ENCODE measurements around the gene NKX6-1.

Gene NKX6-1

GRCh38 chr4:84498935-84499623 is at the start of gene NKX6-1:
NKX6-1 (minus strand) TSS chr4:84499292; CDS start chr4:84498228, 1,064 bp downstream.
- DNase-seq (ENCODE audit: low read depth, low spot score) = peak; percentile 80

DNA sequence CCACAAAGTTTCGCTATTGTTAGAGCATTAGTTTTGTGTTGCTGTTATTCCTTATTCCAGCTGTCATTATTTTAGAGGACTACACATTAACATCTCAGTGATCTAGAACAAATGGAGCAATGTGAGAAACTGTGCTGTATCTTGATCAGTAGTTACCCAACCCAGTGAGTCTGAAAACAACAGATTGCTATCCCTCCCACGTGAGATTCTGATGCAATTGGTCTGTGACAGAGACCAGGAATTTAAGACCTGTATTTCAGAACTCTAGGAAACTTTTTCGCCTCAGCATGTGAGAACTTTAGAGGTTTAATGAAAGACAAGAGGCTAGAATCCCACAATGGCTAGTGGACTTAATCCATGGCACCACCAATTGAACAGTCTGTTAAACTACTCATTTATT is 48.1 kb upstream of the NKX6-1 start:
- no peak for DNase-seq (ENCODE audit: low read depth, low spot score)

DNA sequence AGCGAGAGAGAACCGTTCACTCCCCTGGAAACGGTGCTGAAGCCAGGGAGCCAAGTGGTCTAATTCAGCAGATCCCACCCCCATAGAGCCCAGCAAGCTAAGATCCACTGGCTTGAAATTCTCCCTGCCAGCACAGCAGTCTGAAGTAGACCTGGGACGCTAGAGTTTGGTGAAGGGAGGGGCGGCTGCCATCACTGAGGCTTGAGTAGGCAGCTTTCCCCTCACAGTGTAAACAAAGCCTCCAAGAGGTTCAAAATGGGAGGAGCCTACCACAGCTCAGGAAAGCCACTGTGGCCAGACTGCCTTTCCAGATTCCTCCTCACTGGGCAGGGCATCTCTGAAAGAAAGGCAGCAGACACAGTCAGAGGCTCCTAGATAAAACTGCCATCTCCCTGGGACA is 46.0 kb upstream of the NKX6-1 start:
- no peak for DNase-seq (ENCODE audit: low read depth, low spot score)

GRCh38 chr4:84535901-84536300 is 36.8 kb upstream of the NKX6-1 start:
- DNase-seq (ENCODE audit: low read depth, low spot score) = no peak

- no peak for DNase-seq (ENCODE audit: low read depth, low spot score)
Measured at GRCh38 chr4:84531689-84532088, 32.6 kb upstream of the NKX6-1 start.

GRCh38 chr4:84530871-84531270 is 31.8 kb upstream of the NKX6-1 start:
- DNase-seq (ENCODE audit: low read depth, low spot score) = no peak

DNA sequence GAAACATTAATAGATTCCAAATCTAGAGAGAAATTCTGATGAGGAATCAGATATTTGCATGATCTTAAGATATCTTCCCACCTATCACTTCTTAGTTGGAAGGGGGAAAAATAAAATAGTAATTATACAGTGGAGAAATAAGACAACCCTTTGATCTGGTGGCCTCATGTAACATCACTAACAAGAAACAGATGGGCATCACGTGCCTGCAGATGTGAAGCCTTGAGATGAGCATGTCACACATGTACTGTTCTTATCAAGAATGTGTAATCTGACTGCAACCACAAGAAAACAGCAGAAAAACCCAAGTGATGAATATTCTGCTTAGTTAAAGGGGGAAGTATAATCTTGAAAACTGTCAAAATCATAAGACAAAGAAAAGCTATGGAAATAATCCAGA is 31.4 kb upstream of the NKX6-1 start:
- no peak for DNase-seq (ENCODE audit: low read depth, low spot score)

GRCh38 chr4:84529169-84529751 is 30.2 kb upstream of the NKX6-1 start:
- no peak for DNase-seq (ENCODE audit: low read depth, low spot score)

DNA sequence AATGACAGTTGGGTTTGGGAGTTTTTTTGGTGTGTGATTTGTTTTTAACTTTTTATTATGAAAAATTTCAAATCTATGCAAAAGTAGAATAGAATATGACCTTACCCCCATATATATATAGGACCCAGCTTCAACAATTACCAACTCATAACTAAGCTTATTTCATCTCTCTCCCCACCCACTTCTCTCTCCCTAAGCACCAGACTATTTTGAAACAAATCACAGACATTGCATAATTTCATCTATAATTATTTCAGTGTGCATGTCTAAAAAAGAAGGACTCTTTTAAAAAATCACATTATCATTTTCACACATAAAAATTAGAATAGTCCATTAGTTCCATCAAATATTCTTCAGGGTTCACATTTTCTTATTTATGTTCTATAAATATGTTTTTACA is 28.3 kb upstream of the NKX6-1 start:
- no peak for DNase-seq (ENCODE audit: low read depth, low spot score)

DNA sequence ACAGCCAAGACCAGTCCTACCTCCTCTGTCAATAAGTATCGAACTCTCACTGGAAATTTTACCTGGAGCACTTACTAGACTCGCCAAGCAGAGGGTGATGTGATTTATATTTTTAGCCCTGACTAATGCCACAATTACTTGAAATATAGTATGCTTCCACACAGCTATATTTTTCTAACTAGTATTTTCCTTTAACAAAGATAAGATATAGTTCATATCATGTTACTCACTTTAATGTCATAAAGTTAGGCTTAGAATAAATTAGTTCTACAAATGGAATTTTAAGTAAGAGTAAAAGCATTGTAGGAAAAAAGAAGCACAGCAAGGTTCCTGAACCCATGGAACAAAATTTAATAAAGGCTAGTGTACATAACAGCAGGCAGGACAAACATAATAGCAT is 16.0 kb upstream of the NKX6-1 start:
- no peak for DNase-seq (ENCODE audit: low read depth, low spot score)

DNA sequence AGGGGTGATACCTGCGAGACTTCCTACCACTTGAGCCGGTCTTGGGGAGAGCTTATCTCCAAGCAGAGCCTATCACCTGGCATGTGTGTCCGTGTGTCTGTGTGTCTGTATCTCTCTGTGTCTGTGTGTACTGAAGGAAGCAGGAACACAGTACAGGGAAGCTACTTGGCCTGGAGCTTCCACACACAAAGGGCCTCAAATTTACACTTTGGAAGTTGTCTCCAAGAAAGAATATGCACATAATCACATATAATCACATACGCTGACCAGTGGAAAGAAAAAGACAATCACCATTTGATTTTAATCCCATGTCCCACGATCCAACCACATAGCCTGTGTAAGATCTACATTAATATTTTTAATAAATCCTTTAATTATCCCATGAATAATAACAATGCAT is 13.2 kb upstream of the NKX6-1 start:
- DNase-seq (ENCODE audit: low read depth, low spot score) = no peak

- no peak for DNase-seq (ENCODE audit: low read depth, low spot score)
Measured at GRCh38 chr4:84511703-84512102, 12.6 kb upstream of the NKX6-1 start.

DNA sequence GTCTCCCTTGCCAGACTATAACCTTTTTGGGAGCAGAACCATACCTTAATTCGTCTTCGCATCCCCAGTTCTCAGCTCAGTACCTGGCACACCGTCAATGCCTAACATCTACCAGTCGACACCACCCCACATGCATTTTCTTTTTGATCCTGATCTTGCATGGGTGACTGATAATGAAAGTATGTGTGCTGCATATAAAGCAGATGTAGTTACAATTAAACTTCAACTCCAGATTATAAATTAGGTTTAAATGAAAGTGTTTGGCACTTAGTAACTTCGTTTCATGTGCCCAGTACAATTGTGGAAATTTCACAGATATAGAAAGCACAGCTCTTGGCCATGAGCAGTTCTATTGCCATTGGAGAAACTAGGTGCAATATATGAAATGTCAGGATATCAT is 8.8 kb upstream of the NKX6-1 start:
- DNase-seq (ENCODE audit: low read depth, low spot score) = no peak

DNA sequence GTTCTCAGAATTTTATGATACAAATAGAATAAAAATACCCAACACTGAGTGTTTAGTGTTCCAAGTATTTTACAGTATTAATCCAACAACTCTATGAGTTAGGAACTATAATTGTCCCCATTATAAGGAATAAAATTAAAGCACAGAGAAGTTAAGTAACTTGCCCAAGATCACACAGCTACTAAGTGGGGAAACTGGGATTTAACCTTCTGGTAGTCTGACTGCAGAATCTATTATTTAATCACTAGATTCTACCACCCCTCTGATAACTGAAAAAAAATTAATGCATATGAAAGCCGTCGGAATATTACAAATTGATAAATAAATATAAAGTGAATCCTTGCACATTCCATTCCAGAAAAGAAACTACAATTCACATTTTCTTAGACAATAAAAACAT is 5.7 kb upstream of the NKX6-1 start:
- DNase-seq (ENCODE audit: low read depth, low spot score) = no peak

DNA sequence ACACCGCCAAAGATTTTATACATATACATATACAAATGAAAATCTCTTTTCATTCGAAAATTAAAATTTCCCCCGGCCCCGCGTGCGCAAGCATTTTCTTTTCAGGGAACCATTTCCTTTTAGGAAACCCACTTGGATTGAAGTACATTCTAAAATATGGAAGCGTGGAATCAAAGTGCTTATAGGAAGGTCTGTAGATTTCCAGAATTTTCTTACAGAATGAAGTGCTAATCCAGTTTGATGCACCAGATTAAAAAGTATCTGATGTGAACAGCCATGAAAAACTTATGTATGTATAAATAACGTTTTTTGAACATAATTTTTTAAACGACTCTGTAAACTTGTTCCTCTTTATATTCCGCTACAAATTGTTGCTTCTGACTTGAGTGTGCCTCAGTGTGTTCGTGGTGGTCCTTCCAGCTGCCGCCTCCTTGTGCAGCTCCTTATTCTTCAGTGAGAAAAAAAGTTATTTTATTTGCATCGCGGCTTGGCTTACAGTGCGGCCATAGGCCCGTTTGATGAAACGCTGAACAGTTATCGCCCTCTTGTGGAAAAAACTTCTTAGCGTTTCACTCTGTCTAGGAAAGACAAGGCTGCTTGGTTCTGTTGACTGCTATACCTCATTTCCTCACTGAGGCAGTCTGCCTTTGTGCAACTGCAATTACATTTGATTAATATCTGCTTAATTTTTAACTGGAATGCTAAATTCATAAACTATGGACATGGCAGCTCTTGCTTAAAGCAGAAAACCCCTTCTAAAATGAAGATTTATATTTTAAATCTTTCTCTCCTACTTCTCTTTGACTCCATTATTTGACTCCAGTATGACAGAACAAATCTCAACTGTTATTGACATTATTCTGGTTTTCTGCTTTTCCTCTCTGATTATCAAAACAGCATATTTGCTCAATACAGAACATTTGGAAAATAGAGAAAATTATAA is 4.7 kb upstream of the NKX6-1 start:
- no peak for DNase-seq (ENCODE audit: low read depth, low spot score)

GRCh38 chr4:84502955-84503373 is 3.9 kb upstream of the NKX6-1 start:
- no peak for DNase-seq (ENCODE audit: low read depth, low spot score)

GRCh38 chr4:84502333-84502954 is 3.4 kb upstream of the NKX6-1 start:
- no peak for DNase-seq (ENCODE audit: low read depth, low spot score)

DNA sequence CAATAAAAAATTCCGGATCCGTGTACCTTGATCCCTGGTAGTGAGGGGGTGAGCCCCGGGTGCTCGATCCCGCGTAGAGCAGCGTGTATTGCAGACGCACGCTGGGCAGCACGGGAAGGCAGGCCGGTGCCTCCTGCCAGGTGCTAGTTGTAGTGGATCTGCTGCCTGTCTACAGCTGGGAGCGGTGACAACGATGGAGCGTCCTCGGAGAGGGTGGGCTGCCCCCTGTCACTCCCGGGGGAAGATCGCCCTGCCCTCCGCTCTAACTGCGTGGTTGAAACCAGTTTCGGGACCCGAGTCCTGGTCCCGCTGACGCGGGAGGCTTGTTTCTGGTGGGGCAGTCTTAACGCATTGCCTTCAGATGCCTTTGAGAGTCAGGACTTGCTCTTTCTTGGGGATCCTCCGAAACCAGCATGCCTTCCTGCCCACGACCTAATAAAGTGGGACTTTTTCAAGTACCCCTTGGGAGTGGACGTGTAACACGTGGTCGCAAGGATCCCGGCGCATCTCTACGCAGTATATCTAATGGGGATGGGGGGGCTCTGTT is 2.7 kb upstream of the NKX6-1 start:
- no peak for DNase-seq (ENCODE audit: low read depth, low spot score)

- no peak for DNase-seq (ENCODE audit: low read depth, low spot score)
Measured at GRCh38 chr4:84501202-84501503, 2.1 kb upstream of the NKX6-1 start.

GRCh38 chr4:84500386-84501201 is 1.5 kb upstream of the NKX6-1 start:
- DNase-seq (ENCODE audit: low read depth, low spot score) = no peak

DNA sequence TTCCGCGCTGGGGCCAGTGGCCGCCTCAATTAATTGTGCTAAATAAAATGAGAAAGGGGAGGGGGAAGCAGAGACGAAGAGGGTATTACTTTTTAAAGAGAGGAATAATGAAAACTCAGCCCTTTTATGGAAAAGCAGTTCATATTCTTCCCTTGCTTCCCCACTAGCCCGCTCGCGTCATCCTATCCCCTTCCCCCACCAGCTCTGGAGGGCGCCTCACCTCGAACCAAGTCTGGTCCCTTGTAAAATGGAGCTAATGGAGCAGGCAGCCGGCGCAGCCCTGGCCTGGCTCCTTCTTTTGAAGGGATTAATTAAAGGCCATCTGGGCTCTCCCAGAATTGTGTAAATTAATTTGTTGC is 511 bp upstream of the NKX6-1 start:
- DNase-seq (ENCODE audit: low read depth, low spot score) = no peak
